AG04450 (cell line): ENCODE results near the gene SGSM2. TPM values are rescaled to one million over a fixed set of nuclear protein-coding genes. Genes with fewer than 3 reads are reported as not detected.
A peak's percentile ranks its signal among the peaks of the same experiment; 100 is the strongest.

Experiments
- polyA plus RNA-seq: library from polyadenylated mRNA; depleted of rRNA; stranded (reverse); fragments of >200 nt; gene quantifications from 2 replicates; pipeline ENCODE4 v1.2.3, GENCODE V29; 2011; rRNA removed
- small RNA-seq: library from RNA; depleted of rRNA; stranded (forward); fragments of <200 nt; gene quantifications from one replicate; pipeline ENCODE3, GENCODE V24; 2012; ENCODE audit warnings: low read depth; ENCODE audit not compliant: insufficient read length

The SGSM2 gene
- polyA plus RNA-seq, 1 experiment: 19.7 TPM

Small RNA genes within 50 kb of the gene (small RNA-seq; reads per million reads assigned to genes)
- gene AC006435.3 (not detected), gene AC006435.4 (not detected), gene SNORD91A (814 reads per million, percentile 95 among the genes with 10 or more reads in this experiment), gene SNORD91B (119 reads per million, percentile 89 among the genes with 10 or more reads in this experiment)

Other genes starting within 250 kb of the SGSM2 start
- 27.3 and 41.3 TPM in 2 replicates for gene SMG6, start 33.7 kb upstream of the SGSM2 start, polyA plus RNA-seq
- gene SRR, start 33.6 kb upstream of the SGSM2 start, polyA plus RNA-seq: 22.7 and 27.3 TPM in 2 replicates
- 15.1 and 15.5 TPM in 2 replicates for gene TSR1, start 1.0 kb upstream of the SGSM2 start, polyA plus RNA-seq
- gene MNT, start 63.6 kb downstream of the SGSM2 start, polyA plus RNA-seq: 2.2 and 2.8 TPM in 2 replicates
- gene METTL16, start 174.4 kb downstream of the SGSM2 start, polyA plus RNA-seq: 16.1 and 16.9 TPM in 2 replicates